ENCODE measurements around the gene GABRA1.

The GABRA1 gene

DNA sequence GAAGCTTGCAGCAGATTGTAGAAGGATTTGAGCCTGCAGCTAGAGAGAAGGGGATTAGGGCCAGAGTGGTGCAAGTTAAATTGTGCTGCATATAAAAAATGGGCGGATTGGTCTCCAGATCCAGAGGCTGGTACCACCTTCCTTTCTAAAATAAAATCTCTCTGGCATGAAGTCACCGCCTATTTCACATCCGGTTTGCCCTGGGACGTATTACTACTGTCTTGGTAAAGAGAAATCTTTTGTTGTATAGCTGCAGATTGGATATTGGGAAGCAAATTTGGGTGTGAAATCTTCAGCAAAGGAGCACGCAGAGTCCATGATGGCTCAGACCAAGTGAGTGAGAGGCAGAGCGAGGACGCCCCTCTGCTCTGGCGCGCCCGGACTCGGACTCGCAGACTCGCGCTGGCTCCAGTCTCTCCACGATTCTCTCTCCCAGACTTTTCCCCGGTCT, at the start of gene GABRA1:
Gene GABRA1 (plus strand): TSS at position 180 of the 451 bp plus-strand sequence. CDS start 2,691 bp downstream, outside the sequence.
- DNase-seq: no peak

DNA sequence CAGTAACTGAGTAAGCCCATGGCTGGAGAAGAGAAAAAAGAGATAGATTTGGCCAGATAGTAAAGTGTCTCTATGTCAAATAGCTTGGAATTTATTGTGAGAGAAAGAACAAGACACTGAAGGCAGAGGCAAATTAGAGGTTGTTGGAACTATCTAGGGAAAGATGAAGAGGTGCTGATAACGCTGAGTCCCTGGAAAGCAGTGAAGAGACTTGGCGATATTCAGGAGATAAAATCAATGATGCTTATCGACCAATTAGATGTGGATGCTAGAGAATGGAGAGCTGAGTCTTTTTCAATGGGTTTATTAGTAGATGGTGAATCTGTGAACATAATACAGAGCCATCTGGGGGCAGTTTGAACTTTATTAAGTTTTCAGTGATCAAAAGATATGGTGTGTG, 48.6 kb upstream of the GABRA1 start:
- no peak for DNase-seq

DNA sequence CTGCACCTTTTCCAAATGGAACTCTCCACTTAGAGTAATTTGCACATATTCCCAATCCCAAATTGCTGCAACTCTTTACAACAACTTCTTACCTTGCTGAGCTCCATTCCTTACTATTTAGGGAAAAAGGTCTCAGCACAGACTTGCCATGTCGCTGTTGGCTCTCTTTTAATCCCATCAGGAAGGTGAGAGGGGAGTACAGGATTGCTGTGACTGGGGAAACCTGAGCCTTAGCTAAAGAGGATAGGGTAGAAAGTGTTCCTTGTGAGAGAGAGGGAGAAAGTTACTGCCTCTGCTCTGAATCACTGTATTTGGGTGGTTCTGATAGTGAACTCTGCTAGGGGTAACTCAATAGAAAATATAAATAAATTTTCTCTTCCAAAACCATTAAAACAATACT, 43.7 kb upstream of the GABRA1 start:
- no peak for DNase-seq

DNA sequence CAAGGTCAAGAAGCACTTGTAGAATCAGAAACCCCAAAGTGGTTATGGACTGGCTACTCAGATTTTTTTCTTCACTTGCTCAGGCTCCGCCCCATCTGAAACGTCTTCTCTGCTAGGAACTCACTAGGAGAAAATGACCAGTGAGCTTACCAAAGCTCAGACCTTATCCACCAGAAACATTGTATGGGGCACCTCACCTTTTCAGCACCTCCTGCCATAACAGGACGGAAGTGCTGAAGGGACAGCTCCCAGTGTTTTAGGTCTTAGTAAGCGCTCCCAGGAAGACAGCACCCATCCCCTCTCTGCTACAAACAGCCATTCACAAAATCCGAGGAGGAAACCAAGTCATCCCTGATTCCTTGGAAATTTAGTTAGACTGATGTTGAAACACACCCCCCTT, 1.2 kb upstream of the GABRA1 start:
- DNase-seq: no peak

DNA sequence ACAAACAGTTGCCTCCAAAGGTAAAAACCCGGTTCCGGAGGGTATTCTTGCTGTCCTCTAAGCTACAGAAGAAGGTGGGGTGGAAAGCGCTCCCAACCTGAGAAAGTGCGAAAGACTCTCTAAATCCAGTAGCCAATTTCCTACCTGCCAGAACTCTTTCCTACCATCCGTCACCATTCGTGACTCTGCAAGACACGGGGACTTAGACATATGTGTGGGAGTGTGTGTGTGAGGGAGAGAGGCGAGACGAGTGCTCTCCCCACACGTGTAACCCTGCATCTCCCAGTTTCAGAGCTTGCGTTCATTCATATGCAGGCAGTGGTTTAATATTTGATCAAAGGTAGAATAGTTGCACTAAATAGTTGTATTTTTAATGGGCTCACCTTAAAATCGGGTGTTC, 473 bp upstream of the GABRA1 start:
- no peak for DNase-seq

DNA sequence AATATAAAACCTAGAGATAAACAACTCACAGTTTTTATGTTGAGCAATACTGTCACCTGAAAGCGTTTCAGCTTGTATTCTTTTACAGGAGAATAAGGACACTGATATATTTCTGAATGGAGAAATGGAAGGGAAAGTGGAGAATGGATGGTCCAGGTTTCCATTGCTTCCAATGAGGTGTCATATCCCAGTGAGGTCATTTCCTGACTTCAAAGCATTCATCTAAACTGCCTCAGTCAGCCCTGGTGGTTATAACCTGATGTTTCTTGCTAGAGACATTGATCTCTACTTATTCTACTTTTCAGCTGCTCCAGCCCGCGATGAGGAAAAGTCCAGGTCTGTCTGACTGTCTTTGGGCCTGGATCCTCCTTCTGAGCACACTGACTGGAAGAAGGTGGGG, 2.6 kb downstream of the GABRA1 start:
- DNase-seq: no peak

DNA sequence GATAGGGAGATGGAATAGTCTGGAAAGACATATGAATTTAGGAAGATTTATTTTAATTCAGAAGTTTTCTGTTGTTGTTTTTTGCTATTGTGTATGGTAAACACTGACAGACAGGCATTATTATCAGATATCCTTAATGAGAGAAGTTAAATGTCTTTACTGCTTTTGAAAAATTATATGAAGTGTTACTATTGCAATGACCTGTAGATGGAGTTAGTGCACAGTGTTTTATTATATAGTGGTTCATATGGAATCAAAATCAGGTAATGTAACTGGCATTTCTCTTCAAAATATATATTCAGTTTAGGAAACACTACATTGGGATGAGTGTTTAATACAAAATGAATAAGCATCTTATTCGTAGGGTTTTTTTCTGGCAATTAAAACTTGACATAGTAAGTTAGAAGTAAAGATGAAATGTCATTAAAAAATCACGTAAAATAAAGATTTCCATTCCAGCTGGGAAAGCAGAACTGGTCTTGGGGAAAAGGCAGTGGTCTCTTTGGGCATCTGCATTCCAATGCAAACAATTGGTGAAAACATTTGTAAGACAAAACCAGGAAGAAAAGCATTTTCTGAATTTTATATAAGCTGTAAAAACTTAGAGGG, 3.9 kb downstream of the GABRA1 start:
- DNase-seq: no peak

DNA sequence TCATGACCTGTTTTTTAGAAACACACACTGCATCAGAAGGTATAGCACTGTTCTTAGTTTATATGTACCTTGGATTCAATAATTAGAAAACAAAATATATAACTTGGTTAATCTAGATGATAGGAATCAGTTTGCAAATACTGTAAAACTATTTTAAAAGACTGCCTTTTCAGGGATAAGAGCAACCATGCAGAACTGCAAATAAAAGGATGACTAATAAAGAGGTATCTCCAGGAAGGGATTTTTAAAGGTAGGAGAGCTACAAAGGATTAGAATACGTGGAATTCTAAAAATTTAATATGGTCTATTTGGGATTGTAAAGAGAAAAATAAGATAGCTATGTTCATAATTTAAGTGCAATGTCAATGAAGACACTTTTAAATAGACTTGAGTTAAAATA, 9.4 kb downstream of the GABRA1 start:
- no peak for DNase-seq

DNA sequence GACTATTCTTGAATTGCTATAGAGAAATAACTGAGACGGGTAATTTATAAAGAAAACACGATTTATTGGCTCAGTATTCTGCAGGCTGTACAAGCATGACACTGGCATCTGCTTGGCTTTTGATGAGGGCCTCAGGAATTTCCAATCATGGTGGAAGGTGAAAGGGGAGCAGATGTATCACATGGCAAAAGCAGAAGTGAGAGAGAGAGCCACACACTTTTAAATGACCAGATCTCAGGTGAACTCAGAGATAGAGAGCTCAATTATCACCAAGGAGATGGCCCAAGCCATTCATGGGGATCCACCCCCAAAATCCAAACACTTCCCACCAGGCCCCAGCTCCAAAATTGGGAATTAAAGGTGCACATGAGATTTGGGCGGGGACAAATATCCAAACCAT, 15.3 kb downstream of the GABRA1 start:
- no peak for DNase-seq

DNA sequence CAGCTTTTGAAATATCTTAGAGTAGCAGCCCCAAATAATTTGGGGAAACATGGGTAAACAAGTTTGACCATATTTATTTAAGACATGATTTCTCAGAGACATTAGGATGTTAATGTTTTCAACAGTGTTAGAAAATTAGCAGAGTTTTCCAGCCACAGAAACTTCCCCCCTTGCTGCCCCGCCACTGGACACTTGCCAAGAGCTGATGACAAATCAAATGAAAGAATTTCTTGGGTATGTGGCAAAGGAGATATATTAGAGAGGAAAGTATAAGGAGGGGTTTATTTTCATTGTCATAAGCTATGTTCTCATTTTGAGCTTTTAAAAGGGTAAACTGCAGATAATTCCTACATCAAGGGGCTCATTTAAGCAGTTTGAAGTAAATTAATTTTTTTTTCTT, 15.9 kb downstream of the GABRA1 start:
- no peak for DNase-seq

DNA sequence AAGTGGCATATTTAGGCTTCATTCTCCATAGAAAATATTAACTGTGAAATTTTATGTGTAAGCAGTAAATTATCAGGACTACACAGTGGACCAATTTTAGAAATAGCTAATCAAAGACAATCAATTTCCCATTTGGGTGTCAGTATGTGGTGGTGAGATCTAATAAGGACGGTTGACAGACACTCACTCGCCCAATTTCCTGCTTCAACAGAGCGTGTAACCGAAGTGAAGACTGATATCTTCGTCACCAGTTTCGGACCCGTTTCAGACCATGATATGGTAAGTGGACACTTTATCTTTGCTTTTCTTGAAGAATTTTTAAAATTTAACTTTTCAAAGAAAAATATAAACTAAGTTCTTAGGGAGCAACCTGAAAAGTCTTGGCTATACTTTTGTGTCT, 17.6 kb downstream of the GABRA1 start:
- no peak for DNase-seq

DNA sequence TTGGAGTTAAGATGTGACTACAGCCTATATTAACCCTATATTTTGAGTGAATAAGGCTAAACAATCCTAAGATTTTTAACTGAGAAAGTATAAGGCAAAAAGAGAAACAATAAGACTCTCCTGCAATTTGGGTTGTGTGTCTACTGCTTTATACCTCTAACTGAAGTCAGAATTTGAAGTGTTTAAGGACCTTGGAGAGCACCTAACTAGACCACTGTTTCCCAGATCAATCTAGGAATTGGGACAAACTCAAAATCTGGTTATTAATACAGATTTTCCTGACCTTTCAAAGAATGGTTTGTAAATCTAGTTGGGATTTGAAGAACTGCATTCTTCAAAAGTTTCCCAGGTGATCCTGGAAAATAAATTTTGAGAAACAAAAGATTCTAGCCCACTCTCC, 42.1 kb downstream of the GABRA1 start:
- no peak for DNase-seq

DNA sequence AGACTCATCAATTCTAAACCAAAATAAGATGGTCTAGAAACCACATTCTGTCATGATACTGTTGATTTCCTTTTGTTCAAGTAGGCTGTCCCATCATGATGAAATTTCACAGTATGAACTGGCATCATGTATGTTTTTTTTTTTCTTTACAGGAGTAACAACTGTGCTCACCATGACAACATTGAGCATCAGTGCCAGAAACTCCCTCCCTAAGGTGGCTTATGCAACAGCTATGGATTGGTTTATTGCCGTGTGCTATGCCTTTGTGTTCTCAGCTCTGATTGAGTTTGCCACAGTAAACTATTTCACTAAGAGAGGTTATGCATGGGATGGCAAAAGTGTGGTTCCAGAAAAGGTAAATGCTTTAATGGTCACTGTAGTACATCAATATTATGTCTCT, 47.6 kb downstream of the GABRA1 start:
- DNase-seq: no peak

DNA sequence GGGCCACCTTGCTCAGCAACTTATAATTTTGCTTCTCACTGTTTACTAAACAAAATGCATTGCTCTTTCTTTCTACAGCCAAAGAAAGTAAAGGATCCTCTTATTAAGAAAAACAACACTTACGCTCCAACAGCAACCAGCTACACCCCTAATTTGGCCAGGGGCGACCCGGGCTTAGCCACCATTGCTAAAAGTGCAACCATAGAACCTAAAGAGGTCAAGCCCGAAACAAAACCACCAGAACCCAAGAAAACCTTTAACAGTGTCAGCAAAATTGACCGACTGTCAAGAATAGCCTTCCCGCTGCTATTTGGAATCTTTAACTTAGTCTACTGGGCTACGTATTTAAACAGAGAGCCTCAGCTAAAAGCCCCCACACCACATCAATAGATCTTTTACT, 49.1 kb downstream of the GABRA1 start:
- DNase-seq: no peak

DNA sequence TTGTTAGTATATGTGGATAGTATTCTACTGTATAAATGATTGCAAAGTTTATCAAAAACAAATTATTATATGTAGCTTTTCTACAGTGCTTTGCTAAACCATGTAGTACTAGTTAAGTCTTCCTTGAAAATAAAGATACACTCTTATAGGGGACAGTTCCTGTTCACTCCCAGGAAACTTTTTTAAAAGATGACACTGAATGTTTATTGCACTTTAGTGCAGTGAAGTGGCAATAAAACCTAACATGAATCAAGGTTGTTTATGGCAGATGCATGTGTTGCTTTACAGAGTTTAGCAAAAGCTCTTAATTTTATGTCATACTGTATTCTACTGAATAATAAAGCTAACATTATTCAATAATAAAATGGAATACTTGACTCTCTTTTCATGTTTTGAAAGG, 51.7 kb downstream of the GABRA1 start:
- no peak for DNase-seq

DNA sequence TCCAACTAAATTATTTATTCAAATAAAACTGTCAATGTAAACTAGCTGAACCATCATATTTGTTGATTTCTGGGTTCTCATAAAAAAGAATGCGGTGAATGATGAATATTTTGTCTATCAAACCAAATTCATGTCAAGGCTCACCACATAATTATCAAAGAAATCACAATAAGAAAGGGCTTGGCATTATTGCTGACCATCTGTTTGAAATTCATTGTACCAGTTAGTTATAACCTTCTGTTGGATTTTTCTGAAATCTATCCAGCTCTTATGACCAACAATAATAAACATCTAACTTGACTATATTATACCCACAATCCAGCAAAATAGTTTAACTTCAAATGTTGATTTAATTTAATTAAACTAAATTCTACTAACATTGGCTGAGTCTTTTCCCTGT, 53.1 kb downstream of the GABRA1 start:
- DNase-seq: no peak

DNA sequence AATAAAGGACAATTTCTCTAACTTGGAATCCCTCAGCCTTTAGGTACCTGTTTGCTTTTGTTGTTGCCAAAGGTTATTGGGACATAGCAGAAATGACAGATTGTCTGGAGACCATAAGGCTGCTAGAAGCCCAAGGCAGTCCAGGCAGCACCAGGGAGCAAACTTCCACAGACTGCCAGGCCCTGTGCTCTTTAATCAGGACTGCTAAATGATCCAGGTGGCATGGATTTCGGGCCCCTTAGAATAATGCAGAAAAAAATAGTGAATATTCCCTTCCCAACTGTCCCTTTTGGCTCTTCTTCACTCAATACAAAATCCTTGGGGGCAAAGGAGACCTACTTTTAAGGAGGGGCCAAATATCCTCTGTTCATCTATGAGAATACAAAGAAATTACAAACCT, 73.9 kb downstream of the GABRA1 start:
- DNase-seq: no peak

DNA sequence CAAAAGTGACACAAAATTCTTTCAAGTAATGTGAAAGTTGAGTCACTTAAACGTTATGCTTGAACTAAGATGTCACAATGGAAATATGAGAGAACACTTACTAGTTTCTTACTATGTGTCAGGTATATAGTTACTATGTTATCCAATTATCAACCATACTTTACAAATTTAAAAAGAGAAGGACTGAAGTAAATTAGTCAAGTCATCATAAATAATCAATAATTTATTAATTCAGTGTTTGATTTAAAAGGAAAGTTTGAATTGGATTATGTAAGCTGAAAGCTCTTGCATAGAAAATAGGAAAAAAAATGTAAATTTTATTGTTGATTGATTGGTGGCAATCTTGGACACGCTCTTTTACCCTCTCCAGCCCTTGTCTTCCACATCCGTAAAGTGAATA, 76.3 kb downstream of the GABRA1 start:
- no peak for DNase-seq

DNA sequence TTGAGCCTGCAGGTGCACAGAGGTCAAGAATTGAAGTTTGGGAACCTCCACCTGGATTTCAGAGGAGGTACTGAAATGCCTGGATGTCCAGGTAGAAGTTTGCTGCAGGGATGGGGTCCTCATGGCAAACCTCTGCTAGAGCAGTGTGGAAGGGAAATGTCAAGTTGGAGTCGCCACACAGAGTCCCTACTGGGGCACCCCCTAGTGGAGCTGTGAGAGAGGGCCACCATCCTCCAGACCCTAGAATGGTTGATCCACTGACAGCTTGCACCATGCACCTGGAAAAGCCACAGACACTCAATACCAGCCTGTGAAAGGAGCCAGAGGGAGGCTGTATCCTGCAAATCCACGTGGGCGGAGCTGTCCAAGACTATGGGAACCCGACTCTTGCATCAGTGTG, 78.0 kb downstream of the GABRA1 start:
- no peak for DNase-seq

DNA sequence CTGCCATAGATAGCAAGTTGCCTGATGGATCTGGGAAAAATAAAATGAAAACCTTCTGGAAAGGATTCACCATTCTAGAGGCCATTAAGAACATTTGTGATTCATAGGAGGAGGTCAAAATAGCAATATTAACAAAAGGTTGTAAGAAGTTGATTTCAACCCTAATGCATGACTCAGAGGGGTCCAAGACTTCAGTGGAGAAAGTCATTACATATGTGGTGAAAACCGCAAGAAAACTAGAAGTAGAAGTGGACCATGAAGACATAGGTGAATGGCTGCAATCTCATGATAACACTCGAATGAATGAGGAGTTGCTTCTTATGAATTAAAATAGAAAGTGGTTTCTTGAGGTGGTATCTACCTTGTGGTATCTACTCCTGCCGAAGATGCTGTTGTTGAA, 86.6 kb downstream of the GABRA1 start:
- DNase-seq: no peak

DNA sequence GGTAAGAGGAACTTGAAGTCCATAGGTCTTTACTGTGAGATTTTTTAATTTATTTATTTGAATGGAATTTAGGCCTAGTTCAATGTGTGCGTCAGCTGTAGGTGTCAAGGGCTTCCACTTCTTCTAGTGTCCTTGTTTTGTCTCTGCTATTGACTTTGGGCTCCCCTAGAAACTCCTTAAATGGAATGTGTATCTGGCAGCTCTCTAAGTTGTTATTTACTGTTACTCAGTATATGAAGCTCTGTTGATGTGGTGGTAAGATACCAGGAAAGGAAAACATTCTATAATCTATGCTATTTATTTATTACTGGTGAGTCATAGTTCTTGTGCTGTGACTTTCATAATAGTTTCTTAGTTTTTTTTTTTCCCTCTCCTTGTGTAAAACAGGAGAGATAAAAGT, 97.1 kb downstream of the GABRA1 start:
- no peak for DNase-seq

DNA sequence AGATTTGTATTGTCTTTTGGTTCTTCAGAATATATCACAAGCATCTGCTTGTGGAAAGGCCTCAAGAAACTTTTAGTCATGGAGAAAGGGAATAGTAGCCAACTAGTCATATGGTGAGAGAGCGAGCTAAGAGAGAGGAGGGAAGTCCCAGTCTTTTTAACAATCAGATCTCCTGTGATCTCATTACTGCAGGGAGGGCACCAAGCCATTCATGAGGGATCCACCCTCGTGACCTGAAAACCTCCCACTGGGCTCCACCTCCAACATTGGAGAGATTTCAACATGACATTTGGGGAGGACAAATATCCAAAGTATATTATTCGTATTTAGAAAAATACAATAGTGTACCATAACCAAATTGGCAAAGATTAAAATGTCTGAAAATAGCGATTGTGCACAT, 99.0 kb downstream of the GABRA1 start:
- DNase-seq: no peak

Data from activated effector memory CD4-positive, alpha-beta T cell treated with Interleukin-2 at 50 U/mL for 16 hours (primary cell).